Measurements from ENCODE around the gene SMIM8.

- TF ChIP-seq, protein P1, sequence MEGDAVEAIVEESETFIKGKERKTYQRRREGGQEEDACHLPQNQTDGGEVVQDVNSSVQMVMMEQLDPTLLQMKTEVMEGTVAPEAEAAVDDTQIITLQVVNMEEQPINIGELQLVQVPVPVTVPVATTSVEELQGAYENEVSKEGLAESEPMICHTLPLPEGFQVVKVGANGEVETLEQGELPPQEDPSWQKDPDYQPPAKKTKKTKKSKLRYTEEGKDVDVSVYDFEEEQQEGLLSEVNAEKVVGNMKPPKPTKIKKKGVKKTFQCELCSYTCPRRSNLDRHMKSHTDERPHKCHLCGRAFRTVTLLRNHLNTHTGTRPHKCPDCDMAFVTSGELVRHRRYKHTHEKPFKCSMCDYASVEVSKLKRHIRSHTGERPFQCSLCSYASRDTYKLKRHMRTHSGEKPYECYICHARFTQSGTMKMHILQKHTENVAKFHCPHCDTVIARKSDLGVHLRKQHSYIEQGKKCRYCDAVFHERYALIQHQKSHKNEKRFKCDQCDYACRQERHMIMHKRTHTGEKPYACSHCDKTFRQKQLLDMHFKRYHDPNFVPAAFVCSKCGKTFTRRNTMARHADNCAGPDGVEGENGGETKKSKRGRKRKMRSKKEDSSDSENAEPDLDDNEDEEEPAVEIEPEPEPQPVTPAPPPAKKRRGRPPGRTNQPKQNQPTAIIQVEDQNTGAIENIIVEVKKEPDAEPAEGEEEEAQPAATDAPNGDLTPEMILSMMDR (IDR thresholded peaks at IDR 0.05; ENCODE audit: borderline replicate concordance, extremely low read depth, low read length, poor library complexity, severe bottlenecking): no peak
- no peak for TF ChIP-seq EZH2 (IDR thresholded peaks at IDR 0.05; ENCODE audit: borderline replicate concordance, low read depth, low read length, severe bottlenecking)
These were observed 3.0 kb upstream of the SMIM8 start for GRCh38 chr6:87319271-87319987.
